Left lung (tissue), 10 donors: ENCODE measurements around the gene ATP6V0C. TPM values are rescaled to one million over a fixed set of nuclear protein-coding genes. Genes with fewer than 3 reads are reported as not detected.

ENCODE experiments used
- ATAC-seq: fragments of 200-7000 bp; cut with Tn5 transposase; one replicate; pipeline ENCODE4 v1.9.1; 2020; ENCODE audit warnings: moderate library complexity
- DNase-seq, 4 donors: peaks; one replicate each; pipeline ENCODE4 v3.0.0-alpha.2; 2013 to 2020
- H3K27ac ChIP-seq, 2 donors: fragments of 200-600 bp; sonication (generic) in 1 of 2; one replicate each; pipeline versions ENCODE4 v1.5.0 to v1.8.0; 2020 to 2021
- H3K27me3 ChIP-seq, 2 donors: fragments of 200-600 bp; sonication (generic) in 1 of 2; one replicate each; pipeline versions ENCODE4 v1.5.0 to v1.8.0; 2020 to 2021
- H3K36me3 ChIP-seq, 2 donors: fragments of 200-600 bp; sonication (generic) in 1 of 2; one replicate each; pipeline versions ENCODE4 v1.5.0 to v1.8.0; 2020 to 2021
- H3K4me1 ChIP-seq, 2 donors: fragments of 200-600 bp; one replicate each; pipeline ENCODE4 v1.8.0; 2021
- H3K4me3 ChIP-seq, 2 donors: fragments of 200-600 bp; sonication (generic) in 1 of 2; one replicate each; pipeline versions ENCODE4 v1.5.0 to v1.8.0; 2020 to 2021; ENCODE audit warnings: mild to moderate bottlenecking in 1 of 2
- H3K9me3 ChIP-seq, 2 donors: fragments of 200-600 bp; sonication (generic) in 1 of 2; one replicate each; pipeline versions ENCODE4 v1.5.0 to v1.8.0; 2020 to 2021
- CTCF ChIP-seq, 2 donors: fragments of 200-600 bp; sonication (generic) in 1 of 2; IDR thresholded peaks; one replicate each; pipeline versions ENCODE4 v1.5.0 to v1.8.0; 2021; ENCODE audit warnings: antibody characterized with exemption in 2 of 2
- intact Hi-C, 2 donors: fragments of 100-400 bp; cut with DNase I; formaldehyde crosslinking; loops; one replicate each; pipeline versions ENCODE4 v1.11.2 to v1.14.2; 2022
- polyA plus RNA-seq, 6 donors: library from polyadenylated mRNA; unstranded; fragments of 120-200 nt; gene quantifications; one replicate each; pipeline ENCODE4 v1.2.1, GENCODE V29; 2013; ENCODE audit not compliant: insufficient read length in 6 of 6
- total RNA-seq, 2 donors: library from RNA; stranded (reverse); fragmentation: NEBNext Ultra II Directional; extraction: Animal tissue kit (Norgen Biotek cat#: 25700); gene quantifications; one replicate each; pipeline ENCODE4 v1.2.1, GENCODE V29; 2021
- donor health status: DM: no; HTN: yes; CAD: no.
- donor health status: DM: no; HTN: no; CAD: no.

The ATP6V0C gene
- total and polyA plus RNA-seq, 8 donors: 76.6 to 333 (median 102) TPM

GRCh38 chr16:2511996-2512734, 1.6 kb upstream of the ATP6V0C start:
- Histone ChIP-seq H3K4me1 (peaks cover 25 to 85% of the 10 kb centered on the region in 2 donors), H3K36me3 (peaks cover 0 to 9% of the 10 kb centered on the region in 2 donors), H3K9me3 (no peaks in the 10 kb centered on the region), H3K4me3 (no peak overlapping the region), H3K27ac (peak overlapping the region in 1 of 2 donors; percentile 99), H3K27me3 (no peaks in the 10 kb centered on the region)
- TF ChIP-seq CTCF (IDR thresholded peaks at IDR 0.05): no peak
- ATAC-seq: no peak
- intact Hi-C loops: no loop called here
- DNase-seq: no peak

GRCh38 chr16:2512735-2513404, 882 bp upstream of the ATP6V0C start:
- TF ChIP-seq CTCF (IDR thresholded peaks at IDR 0.05): no peak
- H3K9me3 ChIP-seq: no peaks in the 10 kb centered on the region
- peak overlapping the region; percentile 81 to 97 for H3K4me3 ChIP-seq
- ATAC-seq (no peak), DNase-seq (peak in 1 of 4 donors; percentile 68)
- peaks cover 0 to 10% of the 10 kb centered on the region in 2 donors for H3K36me3 ChIP-seq
- intact Hi-C loops: no loop called here
- H3K27me3 ChIP-seq: no peaks in the 10 kb centered on the region
- peaks cover 29 to 86% of the 10 kb centered on the region in 2 donors for H3K4me1 ChIP-seq
- H3K27ac ChIP-seq: peak overlapping the region; percentile 94 to 99

GRCh38 chr16:2514333-2515179, 804 bp downstream of the ATP6V0C start:
- ATAC-seq (peak; percentile 4), DNase-seq (peak in 1 of 4 donors; percentile 88)
- Histone ChIP-seq H3K9me3 (no peaks in the 10 kb centered on the region), H3K36me3 (peaks cover 0 to 18% of the 10 kb centered on the region in 2 donors), H3K4me3 (peak overlapping the region; percentile 81 to 97), H3K27ac (peak overlapping the region; percentile 94 to 99), H3K4me1 (peaks cover 43 to 86% of the 10 kb centered on the region in 2 donors), H3K27me3 (no peaks in the 10 kb centered on the region)
- intact Hi-C loops: no loop called here
- TF ChIP-seq CTCF (IDR thresholded peaks at IDR 0.05): no peak

GRCh38 chr16:2515180-2515851, 1.6 kb downstream of the ATP6V0C start:
- ATAC-seq: peak; percentile 9
- H3K9me3 ChIP-seq: no peaks in the 10 kb centered on the region
- H3K27me3 ChIP-seq: no peaks in the 10 kb centered on the region
- H3K4me1 ChIP-seq: peaks cover 45 to 84% of the 10 kb centered on the region in 2 donors
- peak overlapping the region; percentile 81 to 97 for H3K4me3 ChIP-seq
- peaks cover 0 to 21% of the 10 kb centered on the region in 2 donors for H3K36me3 ChIP-seq
- TF ChIP-seq CTCF (IDR thresholded peaks at IDR 0.05): no peak
- DNase-seq: peak in 1 of 4 donors; percentile 75
- intact Hi-C loops: no loop called here
- peak overlapping the region; percentile 94 to 99 for H3K27ac ChIP-seq
